Common myeloid progenitor, CD34-positive (primary cell): Measurements from ENCODE around the gene ZNF827.

Experiments used
- CTCF ChIA-PET: fragments of 350-600 bp; sonication (Branson Sonifier 250); formaldehyde crosslinking; loops from one replicate; lab custom pipeline; 2021; ENCODE audit warnings: antibody characterized with exemption; lab: Charles Lee
- POLR2A ChIA-PET: fragments of 350-600 bp; sonication (Branson Sonifier 250); formaldehyde crosslinking; loops from one replicate; lab custom pipeline; 2021; ENCODE audit warnings: antibody characterized with exemption; lab: Charles Lee
- DNase-seq, 3 donors: peaks; one replicate each; pipeline versions ENCODE4 v3.0.0 to v3.0.0-alpha.2; 2013
- H3K27ac ChIP-seq, 2 experiments: 1 replicate in 1 of 2; 2 replicates in 1 of 2; pipeline ENCODE4 v1.7.0; 2013; ENCODE audit warnings: inconsistent platforms in 2 of 2, low read length in 2 of 2, mild to moderate bottlenecking in 2 of 2, low read depth in 1 of 2, moderate library complexity in 1 of 2; ENCODE audit not compliant: severe bottlenecking in 2 of 2, insufficient read depth in 1 of 2, poor library complexity in 1 of 2
- H3K27me3 ChIP-seq, 5 experiments: replicated peaks in 2 of 5; 1 replicate in 3 of 5; 2 replicates in 2 of 5; pipeline versions ENCODE4 v1.6.1 to v1.7.0; 2013; ENCODE audit warnings: low read length in 4 of 5, mild to moderate bottlenecking in 2 of 5, moderate library complexity in 2 of 5, inconsistent platforms in 1 of 5; ENCODE audit not compliant: insufficient read depth in 5 of 5, control insufficient read depth in 4 of 5
- H3K36me3 ChIP-seq, 4 experiments: 1 replicate in 2 of 4; 2 replicates in 2 of 4; pipeline versions ENCODE4 v1.6.1 to v1.7.0; 2013; ENCODE audit warnings: low read length in 3 of 4, control low read depth in 1 of 4, mild to moderate bottlenecking in 1 of 4; ENCODE audit not compliant: control insufficient read depth in 4 of 4, insufficient read depth in 4 of 4
- H3K4me1 ChIP-seq, 4 experiments: 1 replicate in 3 of 4; 2 replicates in 1 of 4; pipeline versions ENCODE4 v1.6.1 to v1.7.1; 2013; ENCODE audit warnings: low read length in 3 of 4, mild to moderate bottlenecking in 3 of 4, control low read depth in 1 of 4, inconsistent platforms in 1 of 4, moderate library complexity in 1 of 4; ENCODE audit not compliant: control insufficient read depth in 4 of 4, insufficient read depth in 4 of 4; ENCODE audit errors: control extremely low read depth in 1 of 4
- H3K4me3 ChIP-seq, 7 experiments: 1 replicate in 4 of 7; 2 replicates in 3 of 7; pipeline versions ENCODE4 v1.5.1 to v1.7.0; 2013; ENCODE audit warnings: mild to moderate bottlenecking in 7 of 7, low read length in 6 of 7, moderate library complexity in 6 of 7, inconsistent platforms in 2 of 7, low read depth in 2 of 7, control low read depth in 1 of 7; ENCODE audit not compliant: insufficient read depth in 4 of 7, control insufficient read depth in 1 of 7; ENCODE audit errors: extremely low read depth in 1 of 7
- H3K9me3 ChIP-seq, 5 experiments: 1 replicate in 4 of 5; 2 replicates in 1 of 5; pipeline versions ENCODE4 v1.6.1 to v1.7.1; 2013; ENCODE audit warnings: low read length in 4 of 5, mild to moderate bottlenecking in 2 of 5, inconsistent platforms in 1 of 5, low read depth in 1 of 5, moderate library complexity in 1 of 5; ENCODE audit not compliant: control insufficient read depth in 4 of 5, insufficient read depth in 2 of 5; ENCODE audit errors: control extremely low read depth in 1 of 5
- WGBS: methylation state at CpG from one replicate; pipeline ENCODE4 v1.1.5; 2013; ENCODE audit not compliant: insufficient coverage; 5-methylcytosine and 5-hydroxymethylcytosine counted together

ZNF827 gene

DNA sequence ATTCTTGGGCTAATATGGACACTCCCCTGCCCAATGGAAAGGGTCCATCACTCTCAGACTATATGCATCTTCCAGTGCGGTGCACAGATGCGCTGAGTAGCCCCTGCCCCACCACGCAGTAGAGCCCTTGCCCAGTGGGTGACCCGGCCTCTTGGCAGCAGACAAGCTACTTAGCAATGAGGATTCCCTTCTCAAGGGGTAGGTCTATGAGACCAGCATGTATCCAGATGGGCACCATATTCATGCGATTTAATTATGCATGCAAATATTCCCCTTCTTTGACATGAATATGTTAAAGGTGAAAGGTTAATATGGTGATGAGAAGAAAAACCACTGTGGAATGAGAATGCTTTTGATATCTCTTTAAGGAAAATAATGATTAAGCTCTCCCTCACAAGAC is 77.7 kb downstream of the ZNF827 start:
- Histone ChIP-seq H3K4me3 (no peak overlapping the region), H3K27ac (no peak overlapping the region), H3K9me3 (no peaks in the 10 kb centered on the region), H3K27me3 (no peaks in the 10 kb centered on the region), H3K36me3 (peaks cover 0 to 9% (median 5%) of the 10 kb centered on the region in 4 experiments), H3K4me1 (peaks cover 10 to 24% (median 18%) of the 10 kb centered on the region in 4 experiments)
- DNase-seq: no peak
- ChIA-PET CTCF (interaction anchor here (1.0 to 1.7 kb wide), 4 partner anchors 8 to 18 kb away, joined by 3 to 5 read pairs (median 4); no protein-coding TSS in a partner anchor), POLR2A (no interaction called here)
- 92% methylated on average over 4 of the region's 5 CpGs for WGBS

- Histone ChIP-seq H3K9me3 (no peaks in the 10 kb centered on the region), H3K27ac (no peak overlapping the region), H3K4me1 (peaks cover 9 to 20% (median 15%) of the 10 kb centered on the region in 4 experiments), H3K27me3 (no peaks in the 10 kb centered on the region), H3K4me3 (no peak overlapping the region), H3K36me3 (peaks cover 0 to 9% (median 6%) of the 10 kb centered on the region in 4 experiments)
- DNase-seq: no peak
- no CpG with 5 or more reads among the region's 5 CpGs for WGBS
- CTCF ChIA-PET: interaction anchor here (1.0 to 1.7 kb wide), 4 partner anchors 8 to 17 kb away, joined by 3 to 5 read pairs (median 4); no protein-coding TSS in a partner anchor
- POLR2A ChIA-PET: no interaction called here
Measured at GRCh38 chr4:145860446-145860845, 78.2 kb downstream of the ZNF827 start.

DNA sequence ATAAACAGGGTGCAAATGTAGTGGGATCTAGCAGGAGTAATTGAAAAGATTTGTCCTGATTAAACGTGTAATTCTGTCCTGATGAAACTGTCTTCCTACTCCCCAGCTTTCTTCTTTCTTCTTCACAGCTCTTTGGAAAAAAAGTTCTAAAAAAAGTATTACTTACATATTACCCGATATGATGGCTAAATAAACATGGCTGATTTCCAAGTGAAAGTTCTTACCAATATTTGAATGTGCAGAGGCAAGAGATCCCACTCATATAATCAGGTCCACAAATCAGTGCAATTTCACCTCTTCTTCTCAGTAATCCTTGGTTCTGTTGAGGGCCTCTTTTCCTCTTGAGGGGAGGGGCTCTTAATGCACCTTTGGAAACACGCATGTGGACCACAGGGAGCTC is 78.7 kb downstream of the ZNF827 start:
- ChIA-PET CTCF (interaction anchor here (1.0 to 1.7 kb wide), 3 partner anchors 8 to 17 kb away, joined by 3 to 5 read pairs (median 4); no protein-coding TSS in a partner anchor), POLR2A (no interaction called here)
- Histone ChIP-seq H3K4me1 (peaks cover 4 to 15% (median 10%) of the 10 kb centered on the region in 4 experiments), H3K27ac (no peak overlapping the region), H3K27me3 (no peaks in the 10 kb centered on the region), H3K36me3 (peaks cover 0 to 11% (median 6%) of the 10 kb centered on the region in 4 experiments), H3K4me3 (no peak overlapping the region), H3K9me3 (no peaks in the 10 kb centered on the region)
- WGBS: 80% methylated on average over 1 of the region's 3 CpGs
- no peak for DNase-seq

DNA sequence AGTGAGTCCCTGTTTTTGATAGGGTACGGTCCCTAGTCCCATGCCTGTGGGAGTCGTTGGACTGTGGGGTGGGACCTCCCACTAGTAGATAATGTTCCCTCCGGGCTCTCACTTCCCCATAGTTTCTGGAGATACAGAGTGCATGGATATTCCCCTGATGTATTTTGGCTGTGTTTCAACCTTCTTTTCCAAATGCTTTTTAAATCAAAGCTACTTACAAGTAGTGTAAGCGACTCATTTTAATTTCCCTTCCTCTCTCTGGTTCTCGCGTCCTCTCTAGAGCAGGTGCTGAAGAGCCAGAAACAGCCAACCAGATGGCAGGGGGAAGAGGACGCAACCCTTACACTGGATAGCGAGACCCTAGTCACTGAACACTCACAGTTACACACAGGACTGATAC is 79.2 kb downstream of the ZNF827 start:
- H3K27ac ChIP-seq: no peak overlapping the region
- H3K27me3 ChIP-seq: no peaks in the 10 kb centered on the region
- peaks cover 4 to 13% (median 8%) of the 10 kb centered on the region in 4 experiments for H3K4me1 ChIP-seq
- CTCF ChIA-PET: interaction anchor here (1.1 to 1.7 kb wide), 2 partner anchors 10 to 16 kb away, joined by 4 to 5 read pairs; no protein-coding TSS in a partner anchor
- POLR2A ChIA-PET: no interaction called here
- DNase-seq: no peak
- no peak overlapping the region for H3K4me3 ChIP-seq
- 100% methylated on average over 6 of the region's 8 CpGs for WGBS
- H3K9me3 ChIP-seq: no peaks in the 10 kb centered on the region
- peaks cover 0 to 13% (median 6%) of the 10 kb centered on the region in 4 experiments for H3K36me3 ChIP-seq

GRCh38 chr4:145852256-145852839 is 86.3 kb downstream of the ZNF827 start:
- H3K4me1 ChIP-seq: no peaks in the 10 kb centered on the region
- no peaks in the 10 kb centered on the region for H3K9me3 ChIP-seq
- H3K27ac ChIP-seq: no peak overlapping the region
- no peaks in the 10 kb centered on the region for H3K27me3 ChIP-seq
- WGBS: 86% methylated on average over 2 of the region's 3 CpGs
- H3K4me3 ChIP-seq: no peak overlapping the region
- POLR2A ChIA-PET: interaction anchor here (0.6 kb wide), 1 partner anchor 691 kb away, joined by 3 read pairs; no protein-coding TSS in a partner anchor
- CTCF ChIA-PET: interaction anchor here (1.0 to 1.4 kb wide), 3 partner anchors 8 to 36 kb away, joined by 3 to 5 read pairs (median 3); no protein-coding TSS in a partner anchor
- no peak for DNase-seq
- H3K36me3 ChIP-seq: peaks cover 2 to 16% (median 10%) of the 10 kb centered on the region in 4 experiments

GRCh38 chr4:145851511-145852201 is 87.0 kb downstream of the ZNF827 start:
- no peak overlapping the region for H3K4me3 ChIP-seq
- peaks cover 2 to 16% (median 11%) of the 10 kb centered on the region in 4 experiments for H3K36me3 ChIP-seq
- no peaks in the 10 kb centered on the region for H3K9me3 ChIP-seq
- no peaks in the 10 kb centered on the region for H3K27me3 ChIP-seq
- no peak overlapping the region for H3K27ac ChIP-seq
- no peaks in the 10 kb centered on the region for H3K4me1 ChIP-seq
- DNase-seq: no peak
- ChIA-PET CTCF (interaction anchor here (1.0 to 1.4 kb wide), 4 partner anchors 9 to 37 kb away, joined by 3 to 5 read pairs (median 4); no protein-coding TSS in a partner anchor), POLR2A (interaction anchor here (0.6 kb wide), 1 partner anchor 690 kb away, joined by 3 read pairs; no protein-coding TSS in a partner anchor)
- WGBS: 83% methylated on average over 1 of the region's 2 CpGs
